Activated CD4-positive, alpha-beta T cell treated with anti-CD3 and anti-CD28 coated beads for 1 hour (primary cell): ENCODE measurements around the gene SELENOS.
A peak's percentile ranks its signal among the peaks of the same experiment; 100 is the strongest.

Experiments
- DNase-seq: peaks from one replicate; pipeline ENCODE4 v3.0.0-alpha.2; 2020

Gene SELENOS

GRCh38 chr15:101276501-101277037, 716 bp downstream of the SELENOS start:
- DNase-seq, result no peak

DNA sequence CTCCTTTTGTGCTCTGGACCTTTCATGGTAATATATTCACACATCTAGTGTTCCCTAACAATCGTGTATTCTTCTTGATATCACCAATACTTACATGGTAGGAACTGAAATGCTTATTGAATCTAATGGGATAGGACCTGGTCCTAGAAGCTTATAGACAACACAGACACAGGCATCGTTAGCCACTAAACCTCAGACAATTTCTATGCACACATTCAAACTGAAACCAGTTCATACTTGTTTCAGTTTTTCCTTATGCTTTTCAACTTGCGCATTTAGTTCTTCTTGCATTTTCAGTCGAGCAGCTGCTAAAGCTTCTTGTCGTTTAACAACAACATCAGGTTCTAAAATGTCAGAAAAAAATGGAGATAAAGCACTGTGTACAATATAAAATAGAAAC, 2.3 kb downstream of the SELENOS start:
- no peak for DNase-seq

DNA sequence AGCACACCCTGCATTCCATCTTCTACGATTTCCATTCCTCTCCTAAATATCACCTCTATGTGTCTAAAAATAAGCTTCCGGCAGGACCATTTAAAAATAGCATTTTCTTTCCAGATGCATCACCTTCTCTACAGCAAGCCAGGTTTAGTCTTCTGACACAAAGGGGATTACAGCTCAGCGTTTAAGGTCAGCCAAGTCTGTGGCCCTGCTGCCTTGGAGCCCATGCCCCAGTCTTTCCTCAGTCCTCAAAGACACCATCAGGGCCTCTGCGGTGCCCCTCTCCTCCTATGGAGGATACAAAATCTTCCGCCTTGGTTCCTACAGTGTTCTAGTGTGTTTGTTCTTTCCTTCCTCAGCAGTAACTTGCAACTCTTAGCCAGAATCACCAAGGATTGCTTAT, 3.8 kb downstream of the SELENOS start:
- DNase-seq, result no peak

GRCh38 chr15:101272584-101272983, 4.7 kb downstream of the SELENOS start:
- DNase-seq, result no peak

DNA sequence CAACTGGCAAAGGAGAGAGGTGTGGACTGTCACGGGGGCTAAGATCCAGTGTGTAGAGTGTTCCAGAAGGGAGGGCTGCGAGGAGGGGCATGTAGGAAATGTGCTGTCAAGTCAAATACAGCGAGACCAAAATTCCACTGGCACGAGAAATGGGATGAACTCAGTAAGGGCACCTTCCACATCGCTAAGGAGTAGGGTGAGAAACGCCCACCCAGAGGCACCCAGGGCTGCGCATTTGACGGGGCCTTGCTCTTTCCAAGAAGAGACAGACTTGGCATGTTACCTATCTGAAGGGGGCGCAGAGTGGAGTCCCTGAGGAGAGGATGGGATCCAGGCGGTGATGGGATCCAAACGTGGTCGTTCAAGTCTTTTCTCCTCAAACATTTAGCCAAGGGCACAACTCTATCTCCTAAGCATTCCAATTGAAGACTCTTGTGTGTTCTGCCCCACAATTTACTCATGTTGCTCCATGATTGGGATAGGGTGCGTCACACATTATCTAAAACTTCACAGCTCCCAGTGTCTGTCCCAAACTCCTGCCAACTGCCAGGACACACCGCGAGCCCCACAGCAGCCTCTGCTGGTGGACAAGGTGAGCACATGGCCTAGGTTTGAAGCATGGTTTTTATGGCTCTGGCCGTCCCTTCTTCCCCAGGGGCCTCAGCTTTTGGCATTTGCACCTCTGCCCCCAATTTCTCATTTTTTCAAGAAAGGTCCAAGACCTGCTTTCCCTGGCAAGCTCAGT, 7.6 kb downstream of the SELENOS start:
- DNase-seq, result no peak

- DNase-seq, result no peak
Observed at GRCh38 chr15:101267320-101268104, 9.8 kb downstream of the SELENOS start.

DNA sequence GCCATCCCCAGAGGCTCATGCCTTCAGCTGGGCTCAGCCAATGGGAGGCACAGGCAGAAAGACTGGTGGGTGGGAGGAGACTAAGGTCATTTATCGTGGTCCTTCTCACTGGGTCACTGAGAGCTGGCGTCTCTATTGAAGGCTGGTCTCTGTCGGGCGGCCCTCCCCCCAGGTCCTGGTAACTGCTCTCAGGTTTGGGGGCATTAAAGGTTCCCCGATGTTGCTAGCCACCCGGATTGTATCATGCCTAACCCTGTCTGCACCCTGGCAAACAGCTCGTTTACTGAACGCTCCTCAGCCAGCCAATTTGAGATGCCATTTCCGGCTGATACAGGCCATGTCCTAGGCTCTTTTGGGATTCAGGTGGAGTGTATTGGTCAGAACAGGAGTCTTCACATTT, 10.5 kb downstream of the SELENOS start:
- DNase-seq, result no peak

DNA sequence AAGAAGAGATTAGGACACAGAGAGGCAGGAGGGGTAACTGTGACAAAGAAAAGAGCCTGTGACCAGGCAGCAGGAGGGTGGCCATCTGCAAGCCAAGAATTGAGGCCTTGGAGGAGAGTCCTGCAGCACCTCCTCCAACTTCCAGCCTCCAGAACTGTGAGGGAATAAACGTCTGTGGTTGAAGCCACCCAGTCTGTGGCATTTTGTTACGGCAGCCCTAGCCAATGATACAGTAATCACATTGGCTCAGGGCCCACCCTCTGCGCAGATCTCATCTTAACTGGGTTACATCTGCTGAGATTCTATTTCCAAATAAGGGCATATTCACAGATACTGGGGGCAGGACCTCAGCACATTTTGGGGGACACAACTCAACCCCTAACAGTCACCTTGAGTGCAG, 11.3 kb downstream of the SELENOS start:
- no peak for DNase-seq

- no peak for DNase-seq
Observed at GRCh38 chr15:101264911-101265641, 12.2 kb downstream of the SELENOS start.

DNA sequence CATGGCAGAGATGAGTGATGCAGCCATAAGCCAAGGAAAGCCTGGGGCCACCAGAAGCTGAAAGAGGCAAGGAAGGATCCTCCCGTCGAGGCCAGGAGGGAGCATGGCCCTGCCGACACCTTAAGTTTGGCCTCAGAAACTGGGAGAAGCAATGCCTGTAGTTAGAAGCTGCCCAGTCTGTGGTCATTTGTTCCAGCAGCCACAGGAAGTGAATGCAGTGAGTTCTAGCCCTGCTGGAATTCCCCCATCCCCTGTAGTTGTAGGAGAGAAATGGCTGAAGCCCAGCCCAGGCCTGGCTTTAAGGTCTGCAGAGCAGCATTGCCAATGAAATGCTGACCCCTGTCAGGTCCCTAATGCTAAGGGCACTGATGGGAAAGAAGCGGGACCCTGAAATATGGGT, 13.3 kb downstream of the SELENOS start:
- DNase-seq, result no peak

DNA sequence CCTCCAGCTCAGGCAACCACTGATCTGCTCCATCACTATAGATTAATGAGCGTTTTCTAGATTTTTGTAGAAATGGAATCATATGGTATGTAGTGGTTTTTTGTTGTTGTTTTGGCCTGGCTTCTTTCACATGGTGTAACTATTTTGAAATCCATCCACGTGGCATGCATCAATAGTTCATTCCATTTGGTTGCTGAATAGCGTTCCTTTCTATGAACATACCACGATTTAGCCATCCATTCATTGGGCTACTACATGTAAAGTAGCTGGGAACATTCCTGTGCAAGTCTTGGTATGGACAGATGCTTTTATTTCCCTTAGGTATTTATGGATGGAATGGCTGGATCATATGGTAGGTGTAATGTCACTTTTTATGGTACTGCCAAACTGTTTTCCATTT, 14.7 kb downstream of the SELENOS start:
- DNase-seq, result no peak

DNA sequence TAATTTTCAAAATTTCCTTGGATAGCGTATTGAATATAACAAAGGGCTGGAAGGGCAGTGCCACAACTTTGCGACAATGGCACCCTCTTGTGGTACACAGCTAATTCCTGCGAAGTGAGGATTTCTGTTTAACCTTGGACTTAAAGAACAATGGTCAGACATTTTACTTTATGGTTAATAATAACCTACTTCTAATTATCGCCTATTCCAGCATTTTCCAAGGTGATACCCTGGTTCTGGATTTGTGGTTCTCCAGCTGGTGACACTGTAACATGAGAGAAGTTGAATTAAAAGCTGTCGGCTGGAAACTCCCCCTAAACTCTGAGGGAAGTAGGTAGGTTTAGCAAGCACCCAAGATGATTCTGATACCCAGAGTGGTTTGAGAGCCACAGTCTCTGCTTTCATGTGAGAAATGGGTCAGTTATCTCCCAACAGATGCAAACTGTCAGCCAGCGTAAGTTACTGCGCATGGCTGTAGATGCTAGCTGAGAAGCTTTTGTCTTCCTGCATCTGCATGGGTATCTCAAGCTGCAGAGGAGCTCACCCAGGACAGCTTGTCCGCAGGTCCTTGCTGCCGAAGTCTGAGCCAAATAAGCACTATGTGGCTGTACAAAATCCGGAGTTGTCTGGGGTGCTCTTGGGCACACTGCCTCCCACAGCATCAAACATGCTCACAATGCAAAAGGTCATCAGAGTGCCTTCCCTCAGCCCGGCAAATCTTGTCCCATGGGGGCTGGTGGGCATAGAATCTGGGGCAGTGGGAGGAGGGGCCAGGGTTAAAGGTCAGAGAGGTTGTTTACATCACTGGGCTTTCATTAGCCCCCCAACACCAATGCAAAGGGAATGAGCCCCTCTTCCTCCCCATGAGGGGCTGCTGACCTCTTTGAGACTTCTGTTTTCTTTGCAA, 18.8 kb downstream of the SELENOS start:
- DNase-seq, result no peak

GRCh38 chr15:101256757-101257156, 20.5 kb downstream of the SELENOS start:
- DNase-seq, result no peak

DNA sequence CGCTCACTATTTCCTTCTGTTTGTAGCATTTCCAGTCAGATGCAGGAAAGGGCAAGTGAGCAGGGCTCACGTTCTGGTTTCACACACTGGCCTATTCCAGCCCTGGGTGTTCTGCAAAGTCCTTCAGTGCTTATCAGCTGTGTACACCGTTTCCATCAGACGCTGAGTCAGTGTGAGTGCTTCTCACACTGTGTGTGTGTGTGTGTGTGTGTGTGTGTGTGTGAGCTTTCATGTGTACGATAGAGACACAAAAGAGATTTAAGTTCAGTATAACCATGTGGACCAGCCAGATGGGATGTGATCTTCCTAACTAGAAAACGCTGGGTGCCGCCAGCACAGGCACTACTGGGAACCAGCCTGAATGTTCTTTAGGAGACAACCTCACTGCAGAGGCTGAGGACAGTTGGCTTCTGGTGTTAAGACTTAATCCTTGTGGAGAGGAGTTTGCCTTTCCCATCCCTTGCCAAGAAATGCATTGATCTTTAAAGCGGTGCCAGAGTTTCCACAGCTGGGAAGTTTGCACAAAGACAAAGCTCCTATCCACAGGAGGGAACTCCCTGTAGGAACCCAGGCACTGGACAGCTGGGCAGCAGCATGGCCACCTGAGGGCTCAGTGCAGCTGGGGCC, 21.6 kb downstream of the SELENOS start:
- DNase-seq, result no peak

- no peak for DNase-seq
Observed at GRCh38 chr15:101255051-101255395, 22.3 kb downstream of the SELENOS start.

DNA sequence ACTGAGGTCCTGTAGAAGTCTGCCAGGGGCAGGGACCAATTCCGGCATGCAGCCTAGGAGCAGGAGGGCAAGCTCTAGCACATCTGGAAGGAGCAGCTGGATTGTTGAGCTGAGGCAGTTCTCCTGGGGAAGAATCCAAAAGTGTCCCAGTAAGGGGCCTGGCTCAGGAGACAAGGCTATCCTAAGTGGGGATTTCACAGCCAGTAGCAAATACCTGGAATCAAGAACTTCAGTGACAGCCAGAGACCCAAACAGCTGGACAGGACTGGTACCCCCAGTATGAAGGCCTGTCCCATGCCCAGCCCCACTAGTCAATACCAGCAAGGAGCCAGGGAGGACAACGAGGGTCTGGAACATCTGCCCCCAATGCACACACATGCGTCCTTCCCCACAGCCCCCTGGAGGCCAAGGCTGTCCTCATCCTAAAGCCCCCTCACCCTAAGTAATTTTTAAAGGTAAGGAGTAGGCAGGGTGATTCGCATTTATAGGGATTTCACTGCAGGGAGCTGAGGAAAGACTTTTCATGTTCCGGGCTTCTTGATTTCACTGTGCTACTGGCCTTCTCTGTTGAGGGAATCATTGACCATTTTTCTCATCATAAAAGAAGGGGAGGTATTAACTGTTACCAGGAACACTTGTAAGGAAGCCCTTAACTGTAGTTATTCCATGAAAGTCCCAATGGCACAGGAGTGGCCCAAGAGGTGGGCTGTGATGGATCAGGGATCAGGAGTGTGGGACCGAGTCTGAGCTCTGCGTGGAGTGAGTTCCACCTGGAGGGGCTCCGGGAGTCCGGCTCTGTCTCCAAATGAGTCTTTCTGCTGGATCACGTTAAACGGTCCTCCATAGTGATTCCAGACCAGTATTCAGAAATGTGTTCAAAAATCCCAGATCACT, 22.9 kb downstream of the SELENOS start:
- DNase-seq, result no peak

DNA sequence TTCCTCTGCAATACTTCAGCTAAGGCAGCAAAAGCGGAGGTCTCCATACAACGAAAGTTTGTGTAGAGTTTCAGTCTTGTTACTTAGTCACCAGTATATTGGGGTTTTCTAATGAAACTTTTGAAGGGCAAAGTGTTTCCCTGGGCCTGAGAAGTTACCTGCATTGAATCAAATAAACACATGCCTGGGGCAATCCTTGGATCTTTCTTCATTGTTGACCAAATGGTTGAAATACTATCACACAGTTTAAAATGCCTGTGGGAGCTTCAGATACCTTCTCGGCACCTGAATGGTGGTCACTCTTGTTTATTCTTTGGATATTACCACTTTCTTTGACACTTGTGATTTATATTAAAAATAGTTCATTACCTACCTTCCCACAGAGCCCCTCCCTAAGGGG, 24.4 kb downstream of the SELENOS start:
- no peak for DNase-seq

DNA sequence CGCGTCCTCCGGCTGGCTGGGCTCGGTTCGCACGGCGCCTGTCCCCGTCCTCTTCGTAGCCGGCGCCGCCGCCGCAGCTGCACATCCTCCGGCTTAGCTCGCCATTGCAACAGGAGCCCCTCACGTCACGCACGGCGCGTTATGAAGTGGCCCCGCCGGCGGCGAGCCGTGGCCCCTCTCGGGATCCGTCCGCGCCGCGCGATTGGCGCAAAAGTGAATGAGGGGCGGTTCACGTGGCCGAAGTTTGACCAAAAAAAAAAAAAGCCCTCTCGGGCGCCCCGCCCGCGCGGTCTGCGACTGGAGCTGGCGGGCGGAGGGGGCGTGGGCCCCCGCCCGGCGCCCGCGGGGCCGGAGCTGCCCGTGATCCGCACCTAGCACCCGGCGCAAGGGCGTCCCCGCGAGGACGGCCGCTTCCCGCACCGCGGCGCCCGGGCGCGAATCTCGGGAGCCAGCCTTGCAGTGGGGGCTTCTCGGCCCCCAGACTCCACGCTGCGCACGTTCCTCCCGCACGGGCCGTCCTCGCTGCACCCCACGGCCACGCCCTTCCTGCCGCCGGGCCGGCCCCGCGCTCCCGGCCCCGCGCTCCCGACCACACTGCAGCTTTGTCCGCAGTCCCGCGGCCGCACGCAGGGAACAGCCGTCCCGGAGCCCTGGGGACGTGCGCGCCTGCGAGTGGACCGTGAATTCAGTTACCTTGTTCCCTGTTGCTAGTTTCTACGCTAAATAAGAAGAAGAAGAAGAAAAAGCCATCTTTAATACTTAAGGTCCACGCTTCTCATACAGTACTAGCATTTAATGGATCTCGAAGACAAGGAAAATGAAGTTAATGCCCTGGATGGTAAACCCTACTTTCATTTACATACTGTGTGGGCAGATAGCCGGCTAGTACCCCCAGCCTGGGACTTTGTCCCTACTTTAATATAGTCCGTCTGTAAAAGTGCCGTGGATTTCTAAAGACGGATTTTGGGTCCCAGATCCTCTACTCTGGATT, 25.2 kb downstream of the SELENOS start, which contains the start of gene CHSY1:
Gene CHSY1 (minus strand): TSS at position 219 of the 991 bp plus-strand sequence. CDS start 592 bp downstream, outside the sequence.
- peak; percentile 72 for DNase-seq
